K562 (cell line): ENCODE data around the gene PTPN5. TPM values are rescaled to one million over a fixed set of nuclear protein-coding genes. Genes with fewer than 3 reads are reported as not detected.

Experiments used
- ATAC-seq: fragments of 200-7000 bp; cut with Tn5 transposase; 3 replicates; pipeline ENCODE4 v1.9.1; 2020; ENCODE audit warnings: moderate library complexity
- BruUV-seq: library from RNA; stranded (reverse); fragments of 400-500 nt; replicated peaks from 2 replicates; lab custom pipeline; 2021; lab: Mats Ljungman, UMichigan
- CTCF ChIA-PET: fragments of 300-600 bp; formaldehyde crosslinking; extraction: SDS; loops from one replicate; lab custom pipeline; 2021; ENCODE audit warnings: low intra/inter-chr PET ratio; lab: Yijun Ruan, JAX
- POLR2A ChIA-PET: fragments of 300-600, 350-650 bp; sonication (Branson Sonifier 250); formaldehyde crosslinking; extraction: SDS; loops from one replicate; lab custom pipeline; 2021; ENCODE audit warnings: antibody characterized with exemption, inconsistent platforms; lab: Yijun Ruan, JAX
- DNase-seq, 4 experiments: peaks; one replicate each; pipeline versions ENCODE4 v3.0.0 to v3.0.0-alpha.2; 2011 to 2018; ENCODE audit warnings: low spot score in 3 of 4, mixed read lengths in 3 of 4; ENCODE audit errors: extremely low read depth in 1 of 4
- FAIRE-seq: peaks from 2 replicates; lab custom pipeline; 2011; peaks lifted over from hg19 to GRCh38; lab: Jason Lieb, UNC
- H2AFZ ChIP-seq: 2 replicates; pipeline ENCODE4 v1.6.0; 2011; ENCODE audit warnings: low read depth, low read length, control low read depth, inconsistent platforms
- H3K27ac ChIP-seq: fragments of 200-600 bp; 3 replicates; pipeline ENCODE4 v1.8.0; 2011; ENCODE audit warnings: low read depth, mild to moderate bottlenecking, control low read depth, inconsistent platforms, low read length, moderate library complexity, mixed read lengths; ENCODE audit errors: extremely low read depth
- H3K27me3 ChIP-seq, 2 experiments: fragments of 300-600 bp in 1 of 2; 2 replicates in 1 of 2; 3 replicates in 1 of 2; pipeline versions ENCODE4 v1.6.0 to v1.8.0; 2011; ENCODE audit warnings: inconsistent platforms in 2 of 2, low read length in 2 of 2, mild to moderate bottlenecking in 1 of 2, mixed read lengths in 1 of 2, moderate library complexity in 1 of 2; ENCODE audit not compliant: control insufficient read depth in 2 of 2, insufficient read depth in 2 of 2
- H3K36me3 ChIP-seq: fragments of 300-600 bp; 3 replicates; pipeline ENCODE4 v1.8.0; 2011; ENCODE audit warnings: mild to moderate bottlenecking, low read length, inconsistent platforms; ENCODE audit not compliant: control insufficient read depth, insufficient read depth
- H3K4me1 ChIP-seq, 2 experiments: fragments of 200-600 bp in 1 of 2; replicated peaks in 1 of 2; 2 replicates in 1 of 2; 3 replicates in 1 of 2; pipeline versions ENCODE4 v1.5.1 to v1.8.0; 2011; ENCODE audit warnings: inconsistent platforms in 2 of 2, low read length in 2 of 2, mild to moderate bottlenecking in 1 of 2, mixed read lengths in 1 of 2, moderate library complexity in 1 of 2; ENCODE audit not compliant: control insufficient read depth in 2 of 2, insufficient read depth in 2 of 2
- H3K4me2 ChIP-seq: 2 replicates; pipeline ENCODE4 v1.6.1; 2011; ENCODE audit warnings: low read length, control low read depth, inconsistent platforms, mixed read lengths; ENCODE audit not compliant: insufficient read depth
- H3K4me3 ChIP-seq: fragments of 200-600 bp; sonication (generic), shearing (Covaris generic); 2 replicates; pipeline ENCODE4 v1.5.1; 2016; ENCODE audit warnings: control low read depth, inconsistent platforms
- H3K79me2 ChIP-seq: fragments of 200-600 bp; 3 replicates; pipeline ENCODE4 v1.8.0; 2011; ENCODE audit warnings: low read length, inconsistent platforms; ENCODE audit not compliant: control insufficient read depth, insufficient read depth
- H3K9ac ChIP-seq, 2 experiments: 2 replicates each; pipeline versions ENCODE4 v1.6.0 to v1.6.1; 2011; ENCODE audit warnings: low read depth in 2 of 2, low read length in 2 of 2, control low read depth in 1 of 2, inconsistent platforms in 1 of 2, mild to moderate bottlenecking in 1 of 2, mixed read lengths in 1 of 2; ENCODE audit not compliant: insufficient read depth in 1 of 2
- H3K9me1 ChIP-seq: one replicate; pipeline ENCODE4 v1.6.0; 2011; ENCODE audit warnings: inconsistent platforms, mild to moderate bottlenecking, low read length, moderate library complexity; ENCODE audit not compliant: control insufficient read depth, insufficient read depth
- H3K9me3 ChIP-seq: replicated peaks from 2 replicates; pipeline ENCODE4 v1.5.1; 2011; ENCODE audit warnings: low read depth, low read length, inconsistent platforms; ENCODE audit not compliant: control insufficient read depth, insufficient read depth
- H4K20me1 ChIP-seq: replicated peaks from 2 replicates; pipeline ENCODE4 v1.6.1; 2011; ENCODE audit warnings: low read length, inconsistent platforms, mixed read lengths; ENCODE audit not compliant: control insufficient read depth, insufficient read depth
- BDP1 ChIP-seq: IDR thresholded peaks from 3 replicates; pipeline ENCODE4 v1.6.1; 2011; ENCODE audit not compliant: insufficient read length, insufficient read depth
- CHD4 ChIP-seq: fragments of 200-600 bp; sonication (generic); IDR thresholded peaks from 3 replicates; pipeline ENCODE4 v1.6.1; 2012; ENCODE audit warnings: low read depth, mild to moderate bottlenecking, mixed read lengths, low read length, inconsistent platforms; ENCODE audit not compliant: insufficient read depth, insufficient replicate concordance, poor library complexity, severe bottlenecking
- HEY1 ChIP-seq: fragments of 250-450 bp; sonication (Bioruptor Pico); IDR thresholded peaks from 2 replicates; pipeline ENCODE4 v1.5.0; 2020; ENCODE audit warnings: mild to moderate bottlenecking, moderate library complexity, borderline replicate concordance
- HNRNPL ChIP-seq: fragments of 200-400 bp; formaldehyde crosslinking; IDR thresholded peaks from 2 replicates; pipeline ENCODE4 v1.6.1; 2017; ENCODE audit warnings: low read depth, mild to moderate bottlenecking, low read length
- RBM17 ChIP-seq: fragments of 200-400 bp; formaldehyde crosslinking; IDR thresholded peaks from 2 replicates; pipeline ENCODE4 v1.6.1; 2017; ENCODE audit warnings: low read depth, mild to moderate bottlenecking, low read length, borderline replicate concordance
- SMARCA4 ChIP-seq: fragments of 450-650 bp; IDR thresholded peaks from 2 replicates; pipeline ENCODE4 v1.6.1; 2016
- YBX1 ChIP-seq: fragments of 450-650 bp; IDR thresholded peaks from 2 replicates; pipeline ENCODE4 v1.7.1; 2016; ENCODE audit warnings: mild to moderate bottlenecking
- ZBTB1 ChIP-seq: sonication (generic); formaldehyde crosslinking; IDR thresholded peaks from 2 replicates; pipeline ENCODE4 v1.8.1; 2023; ENCODE audit warnings: missing genetic modification reagents, low read depth, mild to moderate bottlenecking, borderline replicate concordance
- ZKSCAN8 ChIP-seq: fragments of 200-800 bp; sonication (Bioruptor generic); IDR thresholded peaks from 2 replicates; pipeline ENCODE4 v1.6.1; 2016; ENCODE audit warnings: missing genetic modification characterization, missing compliant biosample characterization
- ZNF436 ChIP-seq: fragments of 250-450, 450-650 bp; sonication (Bioruptor Pico); formaldehyde crosslinking; IDR thresholded peaks from 2 replicates; pipeline ENCODE4 v1.7.0; 2020; ENCODE audit warnings: mild to moderate bottlenecking
- WGBS: fragments of 100-300 bp; shearing (Covaris generic); methylation state at CpG from one replicate; pipeline ENCODE4 v1.1.6; 2016; ENCODE audit warnings: low coverage, mixed read lengths; ENCODE audit not compliant: insufficient coverage; ENCODE audit errors: missing lambda C conversion rate; 5-methylcytosine and 5-hydroxymethylcytosine counted together
- in situ Hi-C: fragments of 300-500 bp; cut with MboI; formaldehyde crosslinking; loops from 4 replicates; pipeline ENCODE4 v1.15.0; 2018; ENCODE audit warnings: inconsistent platforms, mixed read lengths
- intact Hi-C: fragments of 100-400 bp; cut with micrococcal nuclease; formaldehyde crosslinking; loops from 2 replicates; pipeline ENCODE4 v1.14.2; 2022
- polyA plus RNA-seq, 8 experiments: library from polyadenylated mRNA; depleted of rRNA in 4 of 8; stranded (reverse) in 5 of 8; unstranded in 3 of 8; fragments of >200 nt; fragmentation: Nextera tagmentation in 2 of 8; fragmentation: Illumina TruSeq in 1 of 8; extraction: Ambion mirVana in 2 of 8; extraction: Trizol in 1 of 8; gene quantifications; 2 replicates each; pipeline versions ENCODE4 v1.2.1 to v1.2.3, GENCODE V29; 2011 to 2014; ENCODE audit warnings: inconsistent platforms in 1 of 8, missing spikeins in 1 of 8
- total RNA-seq, 7 experiments: library from RNA; depleted of rRNA in 6 of 7; stranded (reverse); fragments of >200 nt in 6 of 7; fragmentation: Illumina TruSeq in 2 of 7; extraction: Trizol in 2 of 7; gene quantifications; 2 replicates each; pipeline versions ENCODE4 v1.2.1 to v1.2.3, GENCODE V29; 2011 to 2021; ENCODE audit warnings: low replicate concordance in 1 of 7
- TF ChIP-seq, protein P1 (sequence below), 2 experiments: fragments of 450-650 bp; conservative IDR thresholded peaks; 2 replicates each; pipeline ENCODE4 v1.6.1; 2017; ENCODE audit warnings: mild to moderate bottlenecking in 2 of 2, moderate library complexity in 2 of 2

Gene PTPN5
- total and polyA plus RNA-seq, 9 of the 15 experiments (the other 6 are each of a cell fraction or from before 2014, with no cell fraction given) = not detected

DNA sequence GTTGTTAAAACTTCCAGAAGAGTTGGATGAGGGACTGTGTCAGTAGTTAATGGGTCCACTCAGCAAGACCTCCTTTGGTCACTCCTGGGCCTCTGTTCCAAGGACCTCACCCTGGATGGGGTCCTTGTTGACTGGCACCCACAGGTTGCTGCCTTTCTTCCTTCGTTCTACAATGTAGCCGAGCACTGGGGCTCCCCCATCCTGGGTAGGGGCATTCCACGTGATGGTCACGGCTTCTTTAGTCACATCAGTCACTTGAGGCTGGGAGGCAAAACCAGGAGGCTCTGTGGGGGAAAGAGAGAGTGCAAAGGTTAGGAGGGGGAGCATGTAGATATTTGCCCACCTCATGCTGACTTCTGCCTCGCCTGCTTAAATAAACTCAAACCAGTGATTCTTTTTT is 81.1 kb downstream of the PTPN5 start:
- ATAC-seq = no peak
- CTCF ChIA-PET = no interaction called here

DNA sequence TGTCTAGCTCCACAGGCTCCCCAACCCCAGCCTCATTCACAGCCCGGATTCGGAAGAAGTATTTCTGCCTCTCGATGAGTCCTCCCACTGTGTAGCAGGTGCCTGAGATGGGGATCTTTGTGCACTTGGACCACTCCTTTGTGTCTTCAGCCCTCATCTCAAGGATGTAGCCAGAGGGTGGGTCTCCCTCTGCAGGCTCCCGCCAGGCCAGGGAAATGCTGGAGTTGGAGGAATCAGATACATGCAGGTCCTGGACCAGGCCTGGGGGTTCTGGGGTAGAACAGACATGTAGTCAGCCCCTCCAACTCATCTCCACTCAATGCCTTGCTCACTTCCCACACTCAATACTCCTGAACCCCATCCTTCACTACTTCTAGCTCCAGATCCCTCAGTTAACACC is 82.2 kb downstream of the PTPN5 start:
- Histone ChIP-seq H3K4me2 (no peak overlapping the region), H3K4me3 (no peak overlapping the region), H4K20me1 (no peaks in the 10 kb centered on the region), H3K79me2 (no peaks in the 10 kb centered on the region), H2AFZ (no peak overlapping the region), H3K4me1 (peaks cover 4 to 7% of the 10 kb centered on the region in 2 experiments; a peak in 4 of 5 replicates), H3K9ac (no peak overlapping the region), H3K27me3 (peaks cover 30 to 77% of the 10 kb centered on the region in 2 experiments; a peak in 4 of 5 replicates), H3K9me3 (no peaks in the 10 kb centered on the region)
- intact Hi-C loops (no loop called here), in situ Hi-C loops (no loop called here)
- no peak for FAIRE-seq
- no peak for ATAC-seq
- no peak for DNase-seq
- TF ChIP-seq, protein P1, sequence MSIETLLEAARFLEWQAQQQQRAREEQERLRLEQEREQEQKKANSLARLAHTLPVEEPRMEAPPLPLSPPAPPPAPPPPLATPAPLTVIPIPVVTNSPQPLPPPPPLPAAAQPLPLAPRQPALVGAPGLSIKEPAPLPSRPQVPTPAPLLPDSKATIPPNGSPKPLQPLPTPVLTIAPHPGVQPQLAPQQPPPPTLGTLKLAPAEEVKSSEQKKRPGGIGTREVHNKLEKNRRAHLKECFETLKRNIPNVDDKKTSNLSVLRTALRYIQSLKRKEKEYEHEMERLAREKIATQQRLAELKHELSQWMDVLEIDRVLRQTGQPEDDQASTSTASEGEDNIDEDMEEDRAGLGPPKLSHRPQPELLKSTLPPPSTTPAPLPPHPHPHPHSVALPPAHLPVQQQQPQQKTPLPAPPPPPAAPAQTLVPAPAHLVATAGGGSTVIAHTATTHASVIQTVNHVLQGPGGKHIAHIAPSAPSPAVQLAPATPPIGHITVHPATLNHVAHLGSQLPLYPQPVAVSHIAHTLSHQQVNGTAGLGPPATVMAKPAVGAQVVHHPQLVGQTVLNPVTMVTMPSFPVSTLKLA (conservative IDR thresholded peaks at IDR 0.05) = no peak
- TF ChIP-seq YBX1 (no peak), CHD4 (no peak), ZKSCAN8 (no peak)
- TF ChIP-seq, all 486 proteins: peak for 0
- no TSS peak for BruUV-seq
- Histone ChIP-seq H3K36me3 (no peaks in the 10 kb centered on the region), H3K27ac (no peak overlapping the region), H3K9me1 (no peaks in the 10 kb centered on the region)
- CTCF ChIA-PET = no interaction called here
- POLR2A ChIA-PET = no interaction called here
- whole genome bisulfite sequencing = 0% methylated on average over 4 of the region's 4 CpGs

More for the DNA sequence above, 81.1 kb downstream of the PTPN5 start:
- in situ Hi-C loops (no loop called here), intact Hi-C loops (no loop called here)
- Histone ChIP-seq H3K27me3 (peaks cover 30 to 83% of the 10 kb centered on the region in 2 experiments; a peak in 4 of 5 replicates), H3K9me3 (no peaks in the 10 kb centered on the region), H3K27ac (no peak overlapping the region), H3K4me2 (no peak overlapping the region), H3K36me3 (no peaks in the 10 kb centered on the region), H3K9me1 (no peaks in the 10 kb centered on the region)
- POLR2A ChIA-PET = no interaction called here
- no peak for FAIRE-seq
- TF ChIP-seq ZBTB1 (CRISPR knock-in tag) (no peak), BDP1 (no peak), HNRNPL (no peak), SMARCA4 (no peak), HEY1 (CRISPR knock-in tag) (no peak), RBM17 (no peak), ZNF436 (no peak)
- TF ChIP-seq, all 486 proteins: peak for 0
- Histone ChIP-seq H4K20me1 (no peaks in the 10 kb centered on the region), H3K4me1 (peaks cover 4 to 6% of the 10 kb centered on the region in 2 experiments; a peak in 4 of 5 replicates), H3K79me2 (no peaks in the 10 kb centered on the region), H3K9ac (no peak overlapping the region), H2AFZ (no peak overlapping the region), H3K4me3 (no peak overlapping the region)
- BruUV-seq = no TSS peak
- WGBS = 0% methylated on average over 5 of the region's 5 CpGs
- DNase-seq = no peak
